ENCODE data around the gene TMEM242. TPM values are rescaled to one million over a fixed set of nuclear protein-coding genes. Genes with fewer than 3 reads are reported as not detected.

Gene TMEM242
- total RNA-seq, 1 experiment from 2014 or later = 8.7 TPM

- POLR2A ChIA-PET = no interaction called here
- H3K9me3 Mint-ChIP-seq = peaks cover 15% of the 10 kb centered on the region
- DNase-seq (ENCODE audit: low spot score) (no peak), ATAC-seq (no peak; the same call in 1 of the 2 replicates)
- H3K4me3 Mint-ChIP-seq = no peak overlapping the region
- no peaks in the 10 kb centered on the region for H3K4me1 Mint-ChIP-seq
- peaks cover 5% of the 10 kb centered on the region; the same call in 1 of the 2 replicates for H3K36me3 Mint-ChIP-seq
- no peak for TF ChIP-seq ZBTB43 (CRISPR knock-in tag; IDR thresholded peaks at IDR 0.05)
- TF ChIP-seq, protein P1, sequence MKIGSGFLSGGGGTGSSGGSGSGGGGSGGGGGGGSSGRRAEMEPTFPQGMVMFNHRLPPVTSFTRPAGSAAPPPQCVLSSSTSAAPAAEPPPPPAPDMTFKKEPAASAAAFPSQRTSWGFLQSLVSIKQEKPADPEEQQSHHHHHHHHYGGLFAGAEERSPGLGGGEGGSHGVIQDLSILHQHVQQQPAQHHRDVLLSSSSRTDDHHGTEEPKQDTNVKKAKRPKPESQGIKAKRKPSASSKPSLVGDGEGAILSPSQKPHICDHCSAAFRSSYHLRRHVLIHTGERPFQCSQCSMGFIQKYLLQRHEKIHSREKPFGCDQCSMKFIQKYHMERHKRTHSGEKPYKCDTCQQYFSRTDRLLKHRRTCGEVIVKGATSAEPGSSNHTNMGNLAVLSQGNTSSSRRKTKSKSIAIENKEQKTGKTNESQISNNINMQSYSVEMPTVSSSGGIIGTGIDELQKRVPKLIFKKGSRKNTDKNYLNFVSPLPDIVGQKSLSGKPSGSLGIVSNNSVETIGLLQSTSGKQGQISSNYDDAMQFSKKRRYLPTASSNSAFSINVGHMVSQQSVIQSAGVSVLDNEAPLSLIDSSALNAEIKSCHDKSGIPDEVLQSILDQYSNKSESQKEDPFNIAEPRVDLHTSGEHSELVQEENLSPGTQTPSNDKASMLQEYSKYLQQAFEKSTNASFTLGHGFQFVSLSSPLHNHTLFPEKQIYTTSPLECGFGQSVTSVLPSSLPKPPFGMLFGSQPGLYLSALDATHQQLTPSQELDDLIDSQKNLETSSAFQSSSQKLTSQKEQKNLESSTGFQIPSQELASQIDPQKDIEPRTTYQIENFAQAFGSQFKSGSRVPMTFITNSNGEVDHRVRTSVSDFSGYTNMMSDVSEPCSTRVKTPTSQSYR (CRISPR knock-in tag; IDR thresholded peaks at IDR 0.05) = no peak
- TF ChIP-seq ETV6 (CRISPR knock-in tag; IDR thresholded peaks at IDR 0.05) = no peak
- TF ChIP-seq CREM (CRISPR knock-in tag; IDR thresholded peaks at IDR 0.05) = no peak
- no peak for TF ChIP-seq ZNF671 (CRISPR knock-in tag; IDR thresholded peaks at IDR 0.05)
- no peak for TF ChIP-seq KAT7 (CRISPR knock-in tag; IDR thresholded peaks at IDR 0.05; ENCODE audit: borderline replicate concordance)
- no peak for TF ChIP-seq CTCF (IDR thresholded peaks at IDR 0.05)
- no peak for TF ChIP-seq TCF7 (CRISPR knock-in tag; IDR thresholded peaks at IDR 0.05; ENCODE audit: low read depth)
- TF ChIP-seq CREB1 (CRISPR knock-in tag; IDR thresholded peaks at IDR 0.05) = no peak
- TF ChIP-seq TEAD1 (CRISPR knock-in tag; IDR thresholded peaks at IDR 0.05) = no peak
- TF ChIP-seq SOX15 (CRISPR knock-in tag; IDR thresholded peaks at IDR 0.05) = no peak
- TF ChIP-seq AR (CRISPR knock-in tag; IDR thresholded peaks at IDR 0.05) = no peak
- TF ChIP-seq ELF4 (CRISPR knock-in tag; IDR thresholded peaks at IDR 0.05; ENCODE audit: low read depth) = no peak
- no peak for TF ChIP-seq TEAD4 (CRISPR knock-in tag; IDR thresholded peaks at IDR 0.05)
- no peak for TF ChIP-seq JAZF1 (CRISPR knock-in tag; IDR thresholded peaks at IDR 0.05)
- no peak for TF ChIP-seq AFF4 (CRISPR knock-in tag; IDR thresholded peaks at IDR 0.05; ENCODE audit: borderline replicate concordance)
- H3K27me3 Mint-ChIP-seq (ENCODE audit: low read depth) = no peaks in the 10 kb centered on the region; the same call in 1 of the 2 replicates
- CTCF ChIA-PET = interaction anchor here (1.3 to 2.6 kb wide), 2 partner anchors 10 to 20 kb away, joined by 3 to 18 read pairs; no protein-coding TSS in a partner anchor
- no peak overlapping the region for H3K27ac Mint-ChIP-seq
These were observed 77.2 kb downstream of the TMEM242 start for GRCh38 chr6:157246048-157246630.
